Loucy (cell line): ENCODE measurements around the gene LORICRIN.

ENCODE experiments used
- H2AFZ ChIP-seq: fragments of 200-600 bp; sonication (generic); 2 replicates; pipeline ENCODE4 v1.6.0; 2016; ENCODE audit warnings: antibody characterized with exemption, mild to moderate bottlenecking, low read length, moderate library complexity
- H3F3A ChIP-seq: fragments of 200-600 bp; 2 replicates; pipeline ENCODE4 v1.6.0; 2016; ENCODE audit warnings: antibody characterized with exemption, low read depth, mild to moderate bottlenecking
- H3K27me3 ChIP-seq: fragments of 200-600 bp; sonication (generic); 2 replicates; pipeline ENCODE4 v1.6.1; 2014; ENCODE audit warnings: low read length, mild to moderate bottlenecking; ENCODE audit not compliant: insufficient read depth, poor library complexity, severe bottlenecking
- H3K36me3 ChIP-seq: fragments of 200-600 bp; sonication (generic); 2 replicates; pipeline ENCODE4 v1.6.1; 2016; ENCODE audit warnings: low read length; ENCODE audit not compliant: insufficient read depth
- H3K4me1 ChIP-seq: fragments of 200-600 bp; sonication (generic); 2 replicates; pipeline ENCODE4 v1.5.1; 2014; ENCODE audit warnings: low read length, mild to moderate bottlenecking; ENCODE audit not compliant: insufficient read depth, poor library complexity, severe bottlenecking
- H3K4me2 ChIP-seq: fragments of 200-600 bp; sonication (generic); 2 replicates; pipeline ENCODE4 v1.6.0; 2014; ENCODE audit warnings: antibody characterized with exemption, low read length, low read depth, mild to moderate bottlenecking; ENCODE audit not compliant: poor library complexity, severe bottlenecking
- H3K4me3 ChIP-seq: fragments of 200-600 bp; sonication (generic); 2 replicates; pipeline ENCODE4 v1.5.1; 2014; ENCODE audit warnings: low read length, mild to moderate bottlenecking, mixed read lengths; ENCODE audit not compliant: poor library complexity, severe bottlenecking
- H3K79me2 ChIP-seq: fragments of 200-600 bp; sonication (generic); 2 replicates; pipeline ENCODE4 v1.6.1; 2014; ENCODE audit warnings: low read length; ENCODE audit not compliant: insufficient read depth
- H3K9ac ChIP-seq: fragments of 200-600 bp; sonication (generic); 2 replicates; pipeline ENCODE4 v1.6.0; 2014; ENCODE audit warnings: mild to moderate bottlenecking, low read depth, low read length, moderate library complexity; ENCODE audit not compliant: poor library complexity, severe bottlenecking
- H3K9me2 ChIP-seq: fragments of 200-600 bp; sonication (generic); replicated peaks from 2 replicates; pipeline ENCODE4 v1.6.1; 2016; ENCODE audit warnings: low read depth, low read length, mixed read lengths
- H3K9me3 ChIP-seq: fragments of 200-600 bp; sonication (generic); 2 replicates; pipeline ENCODE4 v1.6.1; 2014; ENCODE audit warnings: mild to moderate bottlenecking, antibody characterized with exemption, low read length, low read depth; ENCODE audit not compliant: insufficient read depth
- H4K20me1 ChIP-seq: fragments of 200-600 bp; sonication (generic); 2 replicates; pipeline ENCODE4 v1.6.0; 2014; ENCODE audit warnings: antibody characterized with exemption, low read length, mild to moderate bottlenecking; ENCODE audit not compliant: insufficient read depth, poor library complexity, severe bottlenecking
- EZH2phosphoT487 ChIP-seq: fragments of 200-600 bp; IDR thresholded peaks from 2 replicates; pipeline ENCODE4 v1.6.1; 2018; ENCODE audit warnings: antibody characterized with exemption, mild to moderate bottlenecking, moderate library complexity, borderline replicate concordance
- TF ChIP-seq, protein P1 (sequence below): fragments of 200-600 bp; sonication (generic); conservative IDR thresholded peaks from 2 replicates; pipeline ENCODE4 v1.5.1; 2014; ENCODE audit warnings: mild to moderate bottlenecking, antibody characterized with exemption, low read length

Gene LORICRIN

DNA sequence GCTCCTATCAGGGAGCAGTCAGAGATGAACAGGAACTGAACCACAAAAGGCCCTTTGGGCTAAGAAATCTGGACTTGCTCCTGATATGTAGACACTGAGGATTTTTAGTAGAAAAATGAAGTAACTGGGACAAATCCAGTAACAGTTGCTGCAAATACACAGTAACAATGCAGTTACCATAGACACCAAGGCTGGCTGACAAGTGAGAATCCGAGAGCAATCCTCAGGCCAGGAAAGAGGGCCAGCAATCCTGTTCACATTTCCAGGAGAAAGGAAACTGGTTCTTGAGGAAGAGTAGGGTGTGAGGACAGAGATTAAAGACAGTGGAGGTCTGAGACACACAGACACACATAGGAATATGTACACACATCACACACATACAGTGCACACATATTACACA lies 9.3 kb upstream of the LORICRIN start:
- Histone ChIP-seq H3F3A (no peaks in the 10 kb centered on the region), H3K4me3 (no peak overlapping the region)

DNA sequence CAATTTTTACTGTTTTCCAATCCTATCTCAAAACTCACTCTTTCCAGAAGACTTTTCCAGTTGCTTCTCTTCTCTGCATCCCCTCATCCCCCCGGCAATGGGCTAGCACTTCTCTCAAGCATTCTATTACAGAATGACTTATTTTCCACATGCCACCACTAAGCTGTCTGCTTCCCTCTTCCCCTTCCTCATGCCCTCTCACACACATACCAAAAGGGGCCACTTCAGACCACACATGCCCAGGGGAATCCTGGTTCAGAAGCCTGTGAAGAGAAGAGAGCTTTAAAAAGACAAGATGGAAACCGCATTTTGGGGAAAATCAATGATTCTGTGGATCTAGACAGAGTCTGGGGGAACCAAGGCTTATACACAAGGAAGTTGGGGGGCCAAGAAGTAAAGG lies 8.4 kb upstream of the LORICRIN start:
- no peaks in the 10 kb centered on the region for H3K9me3 ChIP-seq
- no peaks in the 10 kb centered on the region for H3F3A ChIP-seq
- no peak overlapping the region for H3K9ac ChIP-seq
- no peaks in the 10 kb centered on the region for H3K9me2 ChIP-seq
- peaks cover 6% of the 10 kb centered on the region for H3K4me1 ChIP-seq
- H3K4me3 ChIP-seq: no peak overlapping the region
- no peaks in the 10 kb centered on the region for H3K36me3 ChIP-seq
- H3K79me2 ChIP-seq: no peaks in the 10 kb centered on the region
- no peak for TF ChIP-seq EZH2phosphoT487
- TF ChIP-seq, protein P1, sequence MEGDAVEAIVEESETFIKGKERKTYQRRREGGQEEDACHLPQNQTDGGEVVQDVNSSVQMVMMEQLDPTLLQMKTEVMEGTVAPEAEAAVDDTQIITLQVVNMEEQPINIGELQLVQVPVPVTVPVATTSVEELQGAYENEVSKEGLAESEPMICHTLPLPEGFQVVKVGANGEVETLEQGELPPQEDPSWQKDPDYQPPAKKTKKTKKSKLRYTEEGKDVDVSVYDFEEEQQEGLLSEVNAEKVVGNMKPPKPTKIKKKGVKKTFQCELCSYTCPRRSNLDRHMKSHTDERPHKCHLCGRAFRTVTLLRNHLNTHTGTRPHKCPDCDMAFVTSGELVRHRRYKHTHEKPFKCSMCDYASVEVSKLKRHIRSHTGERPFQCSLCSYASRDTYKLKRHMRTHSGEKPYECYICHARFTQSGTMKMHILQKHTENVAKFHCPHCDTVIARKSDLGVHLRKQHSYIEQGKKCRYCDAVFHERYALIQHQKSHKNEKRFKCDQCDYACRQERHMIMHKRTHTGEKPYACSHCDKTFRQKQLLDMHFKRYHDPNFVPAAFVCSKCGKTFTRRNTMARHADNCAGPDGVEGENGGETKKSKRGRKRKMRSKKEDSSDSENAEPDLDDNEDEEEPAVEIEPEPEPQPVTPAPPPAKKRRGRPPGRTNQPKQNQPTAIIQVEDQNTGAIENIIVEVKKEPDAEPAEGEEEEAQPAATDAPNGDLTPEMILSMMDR: no peak
- H4K20me1 ChIP-seq: no peaks in the 10 kb centered on the region
- H3K4me2 ChIP-seq: no peak overlapping the region
- H2AFZ ChIP-seq: no peak overlapping the region
- no peaks in the 10 kb centered on the region for H3K27me3 ChIP-seq

More for the DNA sequence above, 9.3 kb upstream of the LORICRIN start:
- Histone ChIP-seq H3K9me3 (no peaks in the 10 kb centered on the region), H3K9ac (no peak overlapping the region), H2AFZ (no peak overlapping the region), H3K4me2 (no peak overlapping the region), H4K20me1 (no peaks in the 10 kb centered on the region), H3K36me3 (no peaks in the 10 kb centered on the region), H3K79me2 (no peaks in the 10 kb centered on the region), H3K27me3 (no peaks in the 10 kb centered on the region), H3K9me2 (no peaks in the 10 kb centered on the region), H3K4me1 (peaks cover 6% of the 10 kb centered on the region)
- TF ChIP-seq, protein P1: no peak
- no peak for TF ChIP-seq EZH2phosphoT487

DNA sequence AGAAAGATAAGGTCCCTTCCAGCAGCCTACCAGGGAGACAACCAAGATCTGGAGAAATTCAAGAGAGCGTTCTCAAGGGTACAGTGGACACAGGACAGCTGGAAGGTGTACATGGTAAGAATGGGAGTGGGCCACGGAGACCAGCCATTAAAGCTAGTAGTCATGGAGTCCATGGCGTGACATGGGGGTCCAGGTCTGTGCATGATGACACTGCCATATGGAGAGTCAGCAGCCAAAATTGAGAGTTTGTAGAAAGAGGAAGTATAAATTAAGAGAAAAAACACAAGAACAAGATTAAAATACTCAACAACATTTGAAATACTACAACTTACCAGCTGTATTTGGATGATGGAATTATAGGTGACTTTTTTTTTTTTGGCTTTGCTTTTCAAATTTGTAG lies 7.9 kb upstream of the LORICRIN start:
- Histone ChIP-seq H3K4me1 (peaks cover 6% of the 10 kb centered on the region), H3K4me3 (no peak overlapping the region), H3F3A (no peaks in the 10 kb centered on the region), H4K20me1 (no peaks in the 10 kb centered on the region), H3K27me3 (no peaks in the 10 kb centered on the region), H3K4me2 (no peak overlapping the region), H3K9me2 (no peaks in the 10 kb centered on the region), H3K9ac (no peak overlapping the region), H3K36me3 (no peaks in the 10 kb centered on the region), H3K9me3 (no peaks in the 10 kb centered on the region), H3K79me2 (no peaks in the 10 kb centered on the region), H2AFZ (no peak overlapping the region)
- no peak for TF ChIP-seq EZH2phosphoT487
- TF ChIP-seq, protein P1: no peak
